ENCODE data around the gene SPATA9. TPM values are rescaled to one million over a fixed set of nuclear protein-coding genes. Genes with fewer than 3 reads are reported as not detected.
A peak's percentile ranks its signal among the peaks of the same experiment; 100 is the strongest.
"Not testable (repeated sequence)": the region's sequence is repeated elsewhere in the genome, so short reads cannot be mapped to it uniquely, and the experiment has no call there.

SPATA9 gene
- total RNA-seq, 1 donor from 2014 or later: 0.78 TPM

DNA sequence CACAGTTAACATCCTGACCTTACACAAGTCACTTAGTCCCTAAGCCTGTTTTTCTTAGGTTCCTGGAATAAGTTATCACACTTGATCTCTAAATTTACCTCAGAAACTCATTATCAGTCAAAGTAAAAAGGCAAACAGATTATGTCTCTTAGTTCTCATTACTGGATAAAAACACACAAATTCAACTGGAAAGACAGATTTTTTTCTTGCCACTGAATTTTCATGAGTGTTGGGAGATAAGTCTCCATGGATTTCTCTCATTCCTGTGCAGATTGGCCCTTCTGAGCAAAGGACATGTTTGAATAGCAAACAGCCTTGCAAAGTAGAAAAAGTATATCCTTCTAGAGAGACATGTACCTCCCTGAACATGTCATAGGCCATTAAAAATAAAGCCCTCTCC lies 10.2 kb downstream of the SPATA9 start:
- DNase-seq: no peak

DNA sequence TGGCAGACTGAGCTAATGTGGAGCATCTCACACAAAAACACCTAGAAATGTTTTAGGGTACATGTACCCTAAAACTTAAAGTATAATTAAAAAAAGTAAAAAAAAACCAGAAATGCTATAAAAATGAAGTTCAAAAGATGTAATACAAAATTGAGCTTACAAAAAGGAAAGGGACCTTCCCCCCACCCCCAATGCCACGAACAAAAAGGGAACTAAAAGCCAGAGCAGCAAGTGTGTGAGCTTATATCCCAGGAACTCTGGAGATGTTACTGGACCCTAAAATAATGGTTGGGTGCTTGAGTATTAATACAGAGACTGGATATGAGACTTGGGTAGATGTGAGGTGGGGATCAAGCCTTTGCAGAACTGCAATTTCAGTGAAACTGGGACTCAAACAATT lies 11.0 kb downstream of the SPATA9 start:
- no peak for DNase-seq

DNA sequence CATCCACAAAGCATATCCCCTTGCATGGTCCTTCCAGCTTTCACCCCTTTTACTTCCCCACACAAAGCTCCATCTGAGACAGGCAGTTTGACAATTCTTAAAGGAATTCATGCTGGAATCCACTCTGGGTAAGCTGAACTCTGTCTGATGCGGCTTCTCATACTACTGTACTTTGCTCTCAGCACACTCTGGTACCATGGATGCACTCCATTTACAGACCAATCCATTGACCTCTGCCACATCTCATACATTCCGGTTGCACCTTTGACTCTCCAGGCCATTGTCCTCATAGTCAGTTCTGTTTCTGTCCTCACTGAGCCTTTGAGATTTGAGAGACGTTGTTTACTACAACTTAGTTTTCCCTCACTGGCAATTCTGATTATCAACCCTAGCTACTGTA lies 12.2 kb downstream of the SPATA9 start:
- no peak for DNase-seq

DNA sequence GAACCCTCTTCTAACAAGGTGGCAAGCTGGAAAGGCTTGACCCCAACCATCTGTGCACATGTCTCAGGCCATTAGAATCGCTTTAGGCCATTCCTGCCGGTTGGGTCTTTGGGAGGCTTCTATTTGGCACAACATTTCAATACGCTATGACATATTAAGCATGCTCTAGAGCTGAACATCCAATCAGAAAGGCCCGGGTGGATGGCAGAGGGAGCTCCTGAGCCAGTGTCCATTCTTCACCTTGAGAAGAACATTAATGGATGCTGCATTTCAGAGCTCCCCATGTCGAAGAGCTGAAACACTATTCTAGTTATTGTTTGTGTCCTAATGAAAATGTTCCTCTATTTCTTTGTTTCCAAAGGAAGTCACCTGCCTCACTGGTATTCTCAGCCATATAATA lies 12.8 kb downstream of the SPATA9 start:
- no peak for DNase-seq

DNA sequence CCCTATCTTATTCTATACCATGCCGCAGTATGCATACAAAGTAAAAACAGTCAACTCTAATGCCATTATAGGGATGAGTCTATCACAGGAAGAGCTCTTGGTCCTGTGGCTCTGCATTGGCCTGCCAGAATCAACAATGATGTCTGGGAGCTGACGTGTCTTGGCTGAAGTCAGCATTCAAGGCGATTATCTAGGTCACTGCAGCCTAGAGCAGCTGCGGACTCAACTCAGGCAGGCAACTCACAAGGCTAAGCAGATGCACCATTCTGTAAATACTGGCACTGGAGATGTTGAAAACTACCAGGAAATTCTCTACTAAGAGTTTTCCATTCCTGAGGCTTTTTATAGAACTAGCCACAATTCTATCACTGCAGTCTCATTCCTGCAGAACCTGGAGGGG lies 13.3 kb downstream of the SPATA9 start:
- DNase-seq: peak; percentile 59

DNA sequence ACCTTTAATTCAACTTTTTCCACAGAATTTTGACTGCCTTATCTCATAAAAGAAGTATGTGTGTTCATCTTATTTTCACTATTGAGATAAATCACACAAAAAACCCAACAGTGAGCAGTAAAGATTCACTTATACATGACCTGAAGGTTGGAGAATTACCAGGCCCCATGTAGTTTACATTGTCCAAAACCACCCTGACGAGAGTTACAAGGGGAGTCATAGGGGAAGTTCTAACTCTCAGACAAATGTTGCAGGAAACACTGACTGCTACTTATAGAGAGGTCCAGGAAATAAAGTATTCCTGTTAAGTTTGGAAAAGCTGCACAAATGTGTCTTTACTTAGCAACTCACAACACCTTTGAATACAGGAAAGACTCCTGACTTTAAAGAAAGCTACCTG lies 14.1 kb downstream of the SPATA9 start:
- DNase-seq: no peak

DNA sequence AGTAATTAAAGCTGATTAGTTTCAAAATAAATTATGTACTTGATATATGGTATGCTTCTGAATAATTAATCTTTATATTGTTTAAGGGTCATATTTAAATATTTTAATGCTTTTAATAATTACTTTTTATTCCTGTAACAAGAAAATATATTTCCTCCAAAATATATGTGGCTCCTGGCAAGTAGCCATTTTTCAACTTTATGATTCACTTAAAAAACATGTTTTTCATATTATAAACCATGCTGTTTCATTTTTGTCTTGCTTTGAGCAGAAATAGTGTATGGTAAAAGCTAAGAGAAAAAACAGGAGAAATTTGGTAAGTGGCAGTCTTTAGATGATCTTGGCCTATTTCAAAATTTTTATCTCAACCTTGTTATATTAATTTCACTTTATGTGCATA lies 14.6 kb downstream of the SPATA9 start:
- DNase-seq: no peak

DNA sequence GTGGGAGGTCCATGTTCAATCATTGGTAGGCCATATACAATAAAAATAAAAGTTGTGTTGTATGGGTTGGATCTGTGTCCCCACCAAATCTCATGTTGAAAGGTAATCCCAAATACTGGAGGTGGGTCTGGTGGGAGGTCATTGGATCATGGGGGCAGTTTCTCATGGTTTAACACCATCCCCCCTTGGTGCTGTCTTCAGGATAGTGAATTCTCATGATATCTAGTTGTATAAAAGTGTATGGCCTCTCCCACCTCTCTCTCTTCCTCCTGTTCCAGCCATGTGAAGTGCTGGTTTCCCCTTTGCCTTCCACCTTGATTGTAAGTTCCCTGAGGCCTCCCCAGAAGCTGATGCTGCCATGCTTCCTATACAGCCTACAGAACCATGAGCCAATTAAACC lies 15.1 kb downstream of the SPATA9 start:
- DNase-seq: no peak

DNA sequence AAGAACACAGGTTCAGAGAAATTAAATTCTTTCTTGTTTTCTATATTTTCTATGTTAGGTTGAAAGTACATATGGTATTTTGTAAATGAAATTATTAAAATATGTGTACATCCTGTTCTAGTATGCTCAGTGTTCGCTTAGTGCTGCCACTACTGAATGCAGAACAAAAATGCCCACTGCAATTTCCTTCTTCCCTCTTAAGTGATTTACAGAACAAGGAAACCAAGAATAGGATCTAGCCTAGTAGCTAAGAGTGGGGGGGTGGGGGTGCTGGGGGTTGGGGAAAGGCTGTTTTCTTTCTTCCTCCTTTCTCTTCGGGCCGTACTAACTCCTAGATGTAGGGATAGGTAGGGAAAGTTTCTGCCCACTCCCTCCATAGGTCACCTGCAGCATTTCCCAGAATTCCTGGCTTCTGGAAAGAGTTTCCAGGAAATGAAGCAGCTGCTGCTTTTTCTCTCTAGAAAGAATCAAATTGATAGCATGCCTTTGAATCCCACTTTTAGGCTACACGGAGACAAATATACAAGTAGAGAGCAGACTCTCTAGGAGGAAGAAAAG lies 15.7 kb downstream of the SPATA9 start:
- DNase-seq: no peak

DNA sequence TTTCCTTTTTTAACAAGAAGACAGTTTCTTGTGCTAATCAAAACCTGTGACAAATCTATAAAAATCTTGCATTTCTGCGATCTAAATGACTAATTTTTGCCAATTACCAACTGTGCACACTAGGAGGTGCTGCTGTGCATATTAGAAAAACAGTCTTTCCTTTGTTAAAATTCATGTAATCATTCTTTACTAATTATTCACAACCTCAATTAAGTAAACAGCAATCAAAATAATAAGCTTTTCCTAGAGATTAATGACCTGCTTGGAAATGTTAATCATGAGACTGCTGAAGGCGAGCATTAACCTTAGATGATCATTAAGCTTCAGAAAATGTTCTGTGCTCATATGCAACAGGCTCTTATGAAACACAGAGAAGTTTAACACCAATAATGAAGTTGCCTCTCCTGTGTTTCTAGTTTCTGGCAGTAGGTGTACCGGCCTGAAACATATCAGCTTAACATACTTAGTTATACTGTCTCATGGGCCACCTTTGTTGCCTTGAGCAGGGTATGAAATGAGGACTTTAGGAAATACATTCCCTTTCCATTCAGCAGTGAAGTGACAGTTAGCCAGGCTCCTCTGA lies 18.5 kb downstream of the SPATA9 start:
- no peak for DNase-seq

DNA sequence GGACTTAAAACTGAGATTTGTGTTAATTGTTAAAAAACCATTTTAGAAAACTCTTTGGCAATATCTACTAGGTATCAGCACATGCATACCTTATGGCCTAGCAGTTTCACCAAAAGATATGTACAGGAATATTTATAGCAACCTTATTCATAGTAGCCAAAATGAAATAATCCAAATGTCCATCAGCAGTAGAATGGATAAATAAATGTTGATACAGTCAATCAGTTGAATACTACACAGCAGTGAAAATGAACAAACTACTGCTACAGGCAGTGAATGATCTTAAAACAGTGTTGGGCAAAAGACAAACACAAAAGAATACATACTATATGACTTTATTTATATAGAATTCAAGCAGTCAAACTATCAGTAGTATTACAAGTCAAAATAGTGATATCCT lies 19.8 kb downstream of the SPATA9 start:
- DNase-seq: no peak

DNA sequence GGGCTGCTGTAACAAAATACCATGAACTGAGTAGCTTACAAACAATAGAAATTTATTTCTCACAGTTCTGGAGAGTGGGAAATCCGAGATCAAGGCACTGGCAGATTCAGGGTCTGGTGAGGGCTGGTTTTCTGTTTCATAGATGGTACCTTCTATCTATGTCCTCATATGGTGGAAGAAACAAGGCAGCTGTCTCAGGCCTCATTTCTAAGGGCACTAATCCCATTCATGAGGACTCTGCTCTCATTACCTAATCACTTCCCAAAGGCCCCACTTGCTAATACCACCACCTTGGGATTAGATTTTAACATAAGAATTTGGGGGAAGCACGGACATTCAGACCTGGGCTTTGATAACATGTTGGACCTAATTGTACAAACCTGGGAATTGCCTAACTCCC lies 22.7 kb downstream of the SPATA9 start:
- no peak for DNase-seq

DNA sequence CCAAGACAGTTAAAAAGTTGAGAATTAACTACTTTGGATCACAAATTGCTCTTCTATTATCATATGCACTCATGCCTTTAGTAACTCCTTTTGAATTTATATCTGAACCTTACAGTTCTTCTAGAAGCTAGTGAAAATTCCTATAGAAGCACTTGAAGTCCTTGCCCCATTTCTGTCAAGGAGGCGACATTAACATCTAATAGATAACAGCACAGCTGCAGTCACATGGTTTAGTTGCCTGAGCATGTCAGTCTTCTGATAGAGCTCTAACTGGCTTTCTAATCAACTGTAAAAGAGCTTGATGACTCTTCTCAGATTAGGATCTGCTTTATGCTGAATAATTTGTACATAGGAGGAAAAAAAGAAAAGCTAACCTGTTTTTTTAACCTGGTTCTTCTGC lies 27.2 kb downstream of the SPATA9 start:
- DNase-seq: no peak

DNA sequence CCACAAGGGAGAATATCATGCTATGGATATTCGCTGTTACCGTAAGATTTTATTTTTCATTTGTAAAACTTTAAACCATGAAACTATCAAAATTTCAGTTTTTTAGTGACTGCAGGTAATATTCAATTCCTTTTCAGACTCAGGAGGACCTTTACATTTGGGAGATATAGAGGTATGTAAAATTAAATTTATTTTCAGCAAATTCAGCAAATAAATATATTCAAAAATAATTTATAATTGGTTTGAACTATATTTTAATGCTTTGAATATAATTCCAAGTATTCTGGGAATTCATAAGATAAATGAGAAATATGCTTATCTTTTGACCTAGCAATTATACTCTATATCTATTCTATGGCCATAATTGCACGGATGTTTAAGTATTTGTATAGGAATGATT lies 28.6 kb downstream of the SPATA9 start:
- no peak for DNase-seq

DNA sequence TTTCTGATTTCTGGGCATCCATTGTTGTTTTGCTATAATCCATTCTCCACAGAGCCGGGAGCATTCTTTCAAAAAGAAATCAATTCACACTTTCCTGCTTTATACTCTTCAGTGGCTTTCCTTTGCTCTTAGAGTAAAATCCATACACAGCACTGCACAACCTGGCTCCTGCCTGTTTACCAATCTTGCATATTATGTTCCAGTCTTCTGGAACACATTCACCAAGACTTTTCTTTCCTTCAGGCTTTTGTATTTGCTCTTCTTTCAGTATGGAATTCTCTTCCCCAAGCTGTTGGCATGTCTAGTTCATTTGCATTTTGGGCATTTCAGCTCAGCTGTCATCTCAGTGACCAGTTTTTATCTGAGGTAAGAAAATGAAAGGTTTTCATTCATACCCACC lies 29.9 kb downstream of the SPATA9 start:
- DNase-seq: no peak

DNA sequence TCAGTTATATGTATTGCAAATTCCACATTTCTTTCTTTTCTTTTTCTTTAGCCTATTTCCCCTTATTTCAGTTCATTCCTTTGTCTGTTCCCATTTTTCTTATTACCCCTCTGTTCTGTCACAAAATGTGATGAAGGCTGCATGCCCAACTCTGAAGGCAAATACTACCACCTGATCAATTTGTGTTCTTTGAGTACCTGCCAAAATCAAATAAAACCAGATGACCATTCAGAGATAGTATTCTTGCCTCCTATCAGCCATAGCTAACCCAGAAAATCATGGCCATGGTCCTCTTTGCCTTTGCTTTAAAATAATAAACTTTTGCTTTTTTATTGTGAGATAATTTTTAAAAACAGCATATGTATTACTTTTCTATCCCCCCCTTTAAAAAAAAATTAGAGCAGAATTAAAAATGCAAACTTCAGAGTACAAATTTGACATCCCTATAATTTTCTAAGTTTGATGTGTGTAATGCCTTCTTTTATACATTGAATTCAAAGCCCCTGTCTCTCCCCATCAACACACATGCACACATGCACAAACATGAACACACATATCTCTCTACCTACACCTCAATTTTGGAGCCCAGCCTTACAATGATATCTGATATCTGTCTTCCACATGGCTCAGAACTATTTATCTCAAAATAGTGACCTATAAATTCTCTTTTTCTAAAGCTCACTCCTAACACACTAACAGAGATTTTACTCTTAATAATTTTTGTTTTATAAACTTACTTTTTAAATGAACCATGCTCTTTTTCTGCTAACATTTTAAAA lies 32.8 kb downstream of the SPATA9 start:
- no peak for DNase-seq

DNA sequence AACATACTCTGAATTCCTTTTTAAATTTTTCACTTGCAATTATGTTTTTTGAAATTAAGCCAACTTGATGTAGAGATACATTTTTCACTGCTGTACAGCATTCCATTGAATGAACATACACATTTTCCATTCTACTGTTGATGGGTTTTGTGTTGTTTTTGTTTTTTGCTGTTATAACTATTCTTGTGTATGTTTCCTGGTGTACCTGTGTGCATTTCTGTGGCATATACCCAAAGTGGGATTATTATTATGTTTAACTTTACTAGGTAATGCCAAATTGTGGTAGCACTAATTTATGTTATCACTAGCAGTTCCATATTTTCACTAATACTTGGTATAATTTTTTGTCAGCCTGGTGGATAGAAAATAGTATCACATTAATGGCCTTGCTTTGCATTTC lies 33.5 kb downstream of the SPATA9 start:
- no peak for DNase-seq

DNA sequence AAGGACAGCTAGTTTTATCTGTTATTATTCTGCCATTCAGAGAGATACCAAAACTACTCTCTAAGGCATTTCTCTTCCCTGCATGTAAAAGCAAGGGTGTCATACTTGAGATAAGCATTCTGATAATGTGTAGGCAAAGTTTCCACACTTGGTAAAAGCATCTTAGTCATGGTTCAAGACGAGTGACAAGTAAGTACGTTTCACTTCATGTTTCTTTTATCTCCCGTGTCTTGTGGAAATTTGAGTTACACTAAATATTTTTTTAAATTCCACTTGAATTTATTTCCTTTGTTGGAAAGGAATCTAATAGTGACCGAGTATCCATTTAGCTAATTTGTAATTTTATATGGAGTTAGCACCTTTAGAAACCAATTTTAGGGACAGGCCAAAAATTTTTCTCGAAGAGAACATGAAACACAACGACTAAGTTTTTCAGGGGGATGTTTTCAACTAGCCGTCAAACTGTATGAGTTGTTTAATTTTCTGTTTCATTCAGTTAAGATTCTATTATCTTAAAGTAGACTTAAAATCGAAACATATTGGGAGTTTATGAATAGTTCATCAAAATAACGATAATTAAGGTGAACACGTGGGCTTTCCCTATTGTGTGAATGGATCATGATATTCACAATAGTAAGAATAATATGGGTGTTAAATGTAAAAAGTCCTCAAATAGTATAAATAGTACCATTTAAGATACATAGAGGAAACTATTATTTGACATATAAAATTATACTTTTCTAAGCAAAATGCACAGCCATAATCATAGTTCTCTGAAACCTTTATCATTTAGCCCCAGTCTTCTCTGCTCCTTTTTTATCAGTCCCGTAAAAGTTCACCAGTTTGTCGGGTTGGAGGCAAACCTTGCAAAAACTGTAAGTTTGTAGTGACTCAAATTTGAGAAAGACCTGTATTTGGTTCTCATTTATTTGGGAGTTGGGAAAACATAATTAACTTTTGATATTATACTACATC lies 34.6 kb downstream of the SPATA9 start:
- no peak for DNase-seq

DNA sequence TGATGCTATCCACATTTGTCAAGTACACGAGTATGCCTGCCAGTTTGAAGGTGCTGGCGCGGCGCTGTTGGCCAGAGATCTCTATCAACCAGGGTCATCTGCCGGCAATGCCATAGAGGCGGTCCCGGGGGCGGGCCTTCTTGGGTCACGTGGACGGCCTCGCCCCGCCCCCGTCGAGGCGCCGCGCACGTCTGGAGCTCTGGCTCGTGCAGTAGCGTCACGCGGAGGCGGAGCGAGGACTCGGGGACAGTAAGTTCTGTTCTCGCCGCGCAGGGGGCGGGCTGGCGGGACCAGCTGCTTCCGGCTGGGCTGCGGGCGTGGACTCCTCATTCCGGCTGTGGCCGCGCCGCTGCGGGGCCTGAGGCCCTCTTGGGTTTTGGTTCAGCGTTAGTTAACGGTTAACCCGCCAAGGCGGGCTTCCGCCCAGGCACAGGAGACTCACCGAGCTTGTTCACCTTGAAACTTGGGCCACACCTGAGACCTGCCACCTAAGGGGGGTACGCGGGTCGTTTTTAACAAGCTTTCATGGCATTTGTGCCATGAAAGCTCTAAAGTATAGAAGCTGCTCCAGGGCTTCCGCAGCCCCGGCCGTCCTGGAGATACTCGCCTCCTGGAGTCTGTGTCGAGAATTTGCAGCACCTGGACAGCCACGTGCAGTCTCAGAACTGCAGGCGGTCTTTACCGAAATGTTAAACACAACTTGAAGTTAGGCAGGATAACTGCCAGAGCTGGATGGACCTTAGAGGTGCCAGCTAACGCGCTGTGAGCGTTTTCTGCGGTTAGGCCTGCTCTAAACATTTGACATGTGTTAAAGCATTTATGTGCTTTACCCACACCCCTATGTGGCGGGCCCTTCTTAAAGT lies 36.0 kb downstream of the SPATA9 start, which contains the start of gene RFESD:
Gene RFESD, plus strand, starts transcription at position 209 of the 863 bp plus-strand sequence. CDS start 5,495 bp downstream, outside the sequence.
- peak; percentile 94 for DNase-seq

DNA sequence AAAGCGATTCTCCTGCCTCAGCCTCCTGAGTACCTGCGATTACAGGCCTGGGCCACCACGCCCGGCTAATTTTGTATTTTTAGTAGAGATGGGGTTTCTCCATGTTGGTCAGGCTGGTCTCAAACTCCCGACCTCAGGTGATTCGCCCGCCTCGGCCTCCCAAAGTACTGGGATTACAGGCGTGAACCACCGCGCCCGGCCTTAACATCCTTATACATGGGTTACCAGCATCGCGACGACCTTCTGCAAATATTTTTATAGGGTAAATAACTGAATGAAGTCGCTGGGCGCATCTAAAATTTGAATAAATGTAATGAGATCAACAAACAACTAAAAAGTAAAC lies 36.6 kb downstream of the SPATA9 start:
- DNase-seq: not testable (repeated sequence)

DNA sequence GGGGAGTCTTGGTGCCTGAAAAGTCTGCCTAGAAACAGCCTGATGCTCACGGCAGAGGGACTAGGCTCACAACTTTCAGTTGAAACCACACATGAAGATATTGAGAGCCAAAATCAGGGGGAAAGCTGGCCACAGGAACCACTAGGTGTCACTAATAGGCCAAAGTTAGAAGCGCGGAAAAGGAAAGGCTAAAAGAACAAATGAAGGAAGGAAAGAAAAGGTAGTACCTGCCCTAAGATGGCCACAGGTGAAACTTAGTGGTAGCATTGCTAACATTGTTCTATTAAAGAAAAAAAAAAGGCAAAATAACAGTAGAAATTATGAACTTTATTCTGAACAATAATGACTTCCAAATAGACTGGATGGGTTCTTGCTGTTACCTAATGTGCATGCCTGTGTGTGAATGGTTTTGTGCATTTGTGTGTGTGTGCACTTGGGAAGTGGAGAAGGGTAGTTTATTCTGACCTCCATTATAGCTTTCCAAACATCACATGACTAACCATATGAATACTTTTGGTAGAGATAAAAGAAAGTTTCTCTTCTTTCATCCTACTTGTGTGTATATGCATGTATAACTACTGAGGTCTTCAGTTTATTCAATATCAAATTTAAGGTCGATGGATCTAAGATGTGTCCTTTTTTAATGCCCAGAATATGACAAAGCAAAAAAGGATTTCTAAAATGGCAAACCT lies 38.3 kb downstream of the SPATA9 start:
- no peak for DNase-seq
